Urothelium cell line (cell line): ENCODE results near the gene FHIT.

Experiments used
- DNase-seq: peaks from one replicate; pipeline ENCODE4 v3.0.0; 2011; ENCODE audit warnings: low spot score, mixed read lengths
- FAIRE-seq: peaks from 2 replicates; lab custom pipeline; 2011; peaks lifted over from hg19 to GRCh38; lab: Jason Lieb, UNC

FHIT gene

DNA sequence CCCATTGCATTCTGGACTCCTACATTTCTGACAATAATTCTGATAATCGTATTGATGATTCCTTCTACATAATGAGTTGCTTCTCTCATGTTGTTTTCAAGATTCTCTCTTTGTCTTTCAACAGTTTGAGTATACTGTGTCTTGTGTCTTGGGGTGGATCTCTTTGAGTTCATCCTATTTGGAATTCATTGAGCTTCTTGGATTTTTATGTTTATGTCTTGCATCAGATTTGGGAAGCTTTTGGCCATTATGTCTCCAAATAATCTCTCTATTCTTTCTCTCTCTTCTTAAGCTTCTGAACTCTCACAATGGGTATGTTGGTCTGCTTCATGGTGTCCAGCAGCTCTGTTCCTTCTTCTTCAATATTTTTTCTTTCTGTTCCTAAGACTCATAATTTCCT lies 592.2 kb downstream of the FHIT start:
- no peak for DNase-seq
- FAIRE-seq, result no peak

DNA sequence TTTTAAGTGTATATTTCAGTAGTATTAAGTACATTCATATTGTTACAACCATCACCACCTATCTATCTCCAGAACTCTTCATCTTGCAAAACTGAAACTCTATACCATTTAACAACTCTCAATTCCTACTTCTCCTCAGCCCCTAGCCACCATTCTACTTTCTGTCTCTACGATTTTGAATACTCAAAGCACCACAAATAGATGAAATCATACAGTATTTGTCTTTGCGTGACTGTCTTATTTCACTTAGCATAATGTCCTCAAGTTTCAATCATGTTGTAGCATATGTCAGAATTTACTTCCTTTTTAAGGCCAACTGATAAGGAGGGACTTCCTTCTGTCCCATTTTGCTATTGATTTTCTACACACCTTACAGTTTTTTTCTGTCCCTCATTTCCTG lies 593.3 kb downstream of the FHIT start:
- FAIRE-seq, result no peak

DNA sequence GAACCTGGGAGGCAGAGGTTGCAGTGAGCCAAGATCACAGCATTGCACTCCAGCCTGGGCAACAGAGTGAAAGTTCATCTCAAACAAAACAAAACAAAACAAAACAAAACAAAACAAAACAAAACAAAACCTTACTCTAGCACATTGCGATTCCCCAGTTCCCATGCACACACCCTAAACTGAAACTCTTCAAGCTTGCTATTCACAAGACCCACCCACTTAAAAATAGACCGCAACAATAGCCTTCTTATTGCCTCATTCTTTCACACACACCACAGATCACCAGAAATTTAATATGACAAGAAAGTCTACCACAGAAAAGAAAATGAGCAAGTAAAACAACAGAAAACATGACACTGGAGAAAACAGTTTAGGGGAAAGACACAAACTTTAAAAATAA lies 598.4 kb downstream of the FHIT start:
- FAIRE-seq, result no peak
- DNase-seq, result no peak

More for the DNA sequence above, 593.3 kb downstream of the FHIT start:
- DNase-seq, result no peak

DNA sequence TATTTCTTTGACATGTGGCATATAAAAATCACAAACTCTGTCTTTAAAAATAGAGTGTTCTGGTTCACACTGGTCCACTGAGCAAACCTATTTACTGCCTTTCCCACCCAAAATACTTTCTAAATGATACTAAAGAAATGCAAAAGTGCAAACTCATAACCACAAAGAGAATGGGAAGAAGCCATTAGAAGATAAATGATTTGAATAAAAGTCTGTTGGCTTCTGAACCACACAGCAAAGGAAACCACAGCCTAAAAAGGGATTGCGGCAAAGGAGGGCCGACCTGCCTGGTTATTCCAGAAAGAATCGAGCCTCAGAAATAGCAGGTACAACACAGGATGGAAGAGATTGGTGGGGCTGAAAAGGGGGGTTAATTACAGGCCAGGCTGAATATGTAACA lies 599.5 kb downstream of the FHIT start:
- no peak for DNase-seq

DNA sequence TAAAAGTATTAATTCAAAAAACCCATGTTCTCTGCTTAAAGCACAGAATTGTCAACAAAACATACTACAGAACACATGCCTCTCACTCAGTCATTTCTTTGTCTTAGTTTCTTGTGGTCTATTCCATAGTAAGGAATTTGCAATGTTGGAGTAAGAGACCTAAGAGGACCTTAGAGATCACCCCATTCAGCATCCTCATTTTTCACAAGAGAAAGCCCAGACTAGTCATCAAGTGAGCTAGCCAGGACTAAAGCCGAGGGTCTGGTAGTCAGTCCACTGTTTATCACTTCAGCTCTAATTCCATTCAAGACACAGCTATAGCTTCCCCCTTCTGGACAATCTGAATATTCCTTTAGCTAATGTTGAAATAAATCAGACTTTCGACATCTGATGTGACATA lies 601.1 kb downstream of the FHIT start:
- no peak for FAIRE-seq
- DNase-seq, result no peak

More for the DNA sequence above, 599.5 kb downstream of the FHIT start:
- no peak for FAIRE-seq

DNA sequence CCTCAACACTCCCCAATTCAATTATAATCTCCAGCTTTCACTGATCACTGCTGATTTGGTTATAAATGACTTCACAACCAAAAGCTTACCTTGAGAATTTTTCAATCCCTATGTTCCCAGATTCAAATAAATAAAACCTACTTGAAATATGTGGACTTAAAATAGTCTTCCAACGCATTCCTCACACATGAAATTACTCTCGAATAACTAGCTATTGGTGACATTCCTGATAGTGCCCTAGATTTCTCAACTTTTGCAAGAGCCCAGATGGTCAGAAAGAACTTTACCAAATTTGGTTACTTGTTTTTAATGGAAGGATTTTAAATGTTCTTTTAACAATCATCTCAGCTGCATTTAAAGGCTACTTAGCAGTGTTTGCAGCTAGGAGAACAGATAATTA lies 605.5 kb downstream of the FHIT start:
- FAIRE-seq (no peak), DNase-seq (no peak)

DNA sequence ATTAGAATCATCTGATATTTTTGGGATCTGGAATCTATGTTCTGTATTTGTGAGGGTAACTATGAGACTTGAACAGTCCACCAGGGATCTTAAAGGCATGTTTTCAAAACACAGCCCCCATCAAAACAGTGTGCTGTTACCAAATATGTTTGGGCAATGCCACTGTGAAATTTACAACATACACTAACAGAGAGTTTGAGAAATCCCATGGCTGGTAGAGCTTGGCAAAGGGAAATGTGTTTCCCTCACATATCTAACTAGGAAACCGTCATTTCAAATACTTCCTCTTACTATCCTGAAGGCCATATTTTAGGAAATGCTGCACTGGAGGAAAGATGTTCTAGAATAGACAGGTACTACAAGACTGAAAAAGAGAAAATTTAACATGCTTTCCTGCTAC lies 607.4 kb downstream of the FHIT start:
- no peak for DNase-seq
- no peak for FAIRE-seq

DNA sequence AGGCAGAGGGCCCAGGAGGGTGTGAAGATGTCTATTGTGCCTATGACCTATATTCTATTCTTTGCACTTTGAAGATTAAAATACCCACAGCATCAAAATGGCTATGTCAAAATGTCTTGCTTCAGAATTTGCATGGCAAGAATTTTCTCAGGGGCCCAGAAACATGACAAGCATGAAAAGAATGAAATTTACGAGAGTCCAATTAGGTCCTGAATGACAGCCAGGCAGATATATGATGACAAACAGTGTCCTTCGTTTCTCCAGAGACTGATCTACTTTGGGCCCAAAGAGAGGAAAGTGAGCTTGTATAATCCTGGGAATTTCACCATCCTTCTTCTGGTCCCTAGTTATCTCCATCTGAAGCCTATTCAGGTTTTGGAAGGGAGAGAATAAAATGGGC lies 609.9 kb downstream of the FHIT start:
- FAIRE-seq, result no peak
- DNase-seq, result no peak

DNA sequence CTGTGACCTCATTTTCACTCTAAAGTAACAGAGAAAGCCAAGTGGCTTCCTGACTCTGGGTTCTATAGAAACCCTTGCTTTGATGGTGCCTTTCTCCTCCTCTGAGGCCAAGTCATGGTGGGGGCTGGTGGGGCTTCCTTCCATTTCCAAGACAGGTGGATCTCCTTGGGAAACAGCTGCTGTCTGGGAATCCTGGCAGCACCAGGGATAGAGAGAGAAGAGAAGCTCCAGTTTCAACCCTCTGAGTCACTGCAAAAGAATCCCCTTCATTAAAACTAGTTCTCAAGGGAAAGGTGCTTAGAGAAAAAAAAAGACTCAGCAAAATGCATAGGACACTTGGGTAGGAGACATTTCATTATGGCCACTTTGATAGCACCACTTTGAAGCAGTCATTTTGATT lies 614.4 kb downstream of the FHIT start:
- DNase-seq (peak; percentile 68), FAIRE-seq (no peak)

DNA sequence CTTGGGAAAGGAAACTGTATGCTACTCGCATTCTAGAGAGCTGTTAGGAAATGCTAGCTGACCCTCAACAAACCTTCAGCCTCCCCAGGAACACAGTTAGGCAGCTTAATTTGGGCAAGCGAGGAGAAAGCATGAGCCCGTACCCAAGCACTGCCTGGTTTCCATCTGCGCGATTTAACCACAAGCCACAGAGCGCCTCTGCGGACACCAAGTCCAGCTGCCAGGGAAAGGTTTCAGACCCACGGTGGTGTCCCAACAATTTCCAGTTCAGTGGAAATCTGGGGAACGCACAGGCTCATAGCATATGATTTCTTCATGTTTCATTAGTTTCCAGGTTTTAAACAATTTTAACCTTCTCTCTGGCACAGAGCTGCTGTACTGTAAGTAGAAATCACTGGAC lies 617.6 kb downstream of the FHIT start:
- FAIRE-seq, result no peak
- no peak for DNase-seq

DNA sequence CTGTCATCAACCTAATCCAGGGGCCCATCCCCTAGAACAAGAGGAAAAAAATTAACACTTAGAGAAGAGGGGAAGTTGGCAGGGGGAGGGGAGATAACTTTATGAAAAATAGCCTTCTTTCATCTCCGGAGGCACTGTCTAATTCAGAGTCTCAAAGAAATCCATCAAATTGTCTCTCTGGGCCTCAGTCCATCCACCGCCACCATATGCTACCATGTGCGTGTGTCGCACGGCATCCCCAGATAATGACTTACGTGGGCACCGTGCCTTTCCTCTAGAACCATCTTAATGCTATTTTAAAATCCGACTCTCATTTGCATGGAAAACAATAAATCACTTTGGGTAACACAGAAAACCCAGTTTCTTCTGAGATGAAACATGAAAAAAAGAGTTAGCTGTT lies 619.7 kb downstream of the FHIT start:
- no peak for DNase-seq
- no peak for FAIRE-seq

DNA sequence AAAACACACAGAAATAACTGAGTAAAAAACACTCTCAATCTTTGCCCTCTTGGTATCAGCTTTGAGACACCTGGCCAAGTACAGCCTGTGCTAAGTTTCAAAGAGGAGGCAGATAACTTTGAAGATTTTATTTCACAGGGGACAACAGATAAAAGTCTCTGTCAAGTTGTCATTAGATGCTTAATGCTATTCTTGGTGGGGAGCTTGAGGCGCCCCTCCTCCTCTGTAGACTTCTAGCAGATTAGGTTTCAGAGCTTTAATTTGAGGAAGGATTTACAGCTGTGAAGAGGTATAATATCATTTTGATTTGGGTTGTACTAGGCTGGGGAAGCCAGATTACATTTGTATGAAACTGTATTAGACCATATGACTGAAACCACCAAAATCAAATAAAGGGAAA lies 620.3 kb downstream of the FHIT start:
- DNase-seq, result no peak
- no peak for FAIRE-seq

DNA sequence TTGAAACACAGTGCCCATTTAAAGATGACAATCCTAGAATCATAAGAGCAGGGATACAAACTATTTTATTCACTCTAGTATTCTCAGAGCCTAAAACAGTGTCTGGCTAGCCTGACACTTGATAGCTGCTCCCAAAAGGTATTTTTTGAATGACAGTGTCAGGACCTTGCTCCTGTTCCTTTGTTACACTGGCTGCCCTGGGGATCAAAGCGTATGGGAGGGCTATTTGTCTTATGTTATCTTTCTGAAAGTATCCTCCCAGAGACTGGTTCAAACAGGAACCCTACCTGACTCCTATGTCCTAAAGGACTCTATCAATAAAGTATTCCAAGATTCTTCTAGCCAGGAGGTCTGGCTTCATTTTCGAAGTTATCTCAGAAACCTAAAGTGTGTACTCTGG lies 621.4 kb downstream of the FHIT start:
- DNase-seq (no peak), FAIRE-seq (no peak)

DNA sequence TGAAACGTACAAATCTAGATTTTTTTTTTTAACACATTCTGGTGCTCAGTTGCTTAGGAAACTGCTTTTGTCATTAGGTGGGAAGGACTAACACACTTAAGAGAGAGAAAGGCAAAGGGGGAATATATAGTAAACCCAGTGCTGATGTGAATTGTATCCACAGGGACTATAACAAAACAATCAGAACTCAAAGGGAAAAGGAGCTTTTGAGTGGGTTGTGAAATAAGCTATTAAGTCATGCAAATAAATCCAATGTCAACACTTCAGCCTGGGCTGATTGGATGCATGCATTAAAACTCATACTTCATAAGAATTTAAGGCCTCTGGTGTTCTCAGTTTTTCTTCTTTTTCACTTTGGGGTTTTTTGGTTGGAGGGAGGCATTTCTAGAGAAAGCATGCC lies 628.9 kb downstream of the FHIT start:
- no peak for FAIRE-seq
- no peak for DNase-seq

DNA sequence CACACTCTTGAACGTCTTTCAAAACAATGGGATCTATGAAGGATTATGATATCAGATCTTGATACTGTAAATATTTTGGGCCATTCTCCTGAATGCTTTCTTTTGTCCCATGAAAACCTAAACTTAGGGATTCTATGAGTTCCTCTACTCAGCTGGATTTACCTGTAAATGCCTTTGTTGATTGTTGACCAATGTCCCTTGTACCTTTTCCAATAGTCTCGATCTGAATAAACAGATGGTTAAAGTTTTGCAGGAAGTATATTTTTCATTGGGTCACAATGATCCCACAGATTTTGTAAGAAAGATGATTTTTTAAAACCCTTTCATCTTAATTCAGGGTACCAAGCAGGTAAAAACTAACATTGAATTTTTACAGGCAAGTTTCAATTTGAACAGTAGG lies 634.1 kb downstream of the FHIT start:
- DNase-seq (no peak), FAIRE-seq (no peak)

DNA sequence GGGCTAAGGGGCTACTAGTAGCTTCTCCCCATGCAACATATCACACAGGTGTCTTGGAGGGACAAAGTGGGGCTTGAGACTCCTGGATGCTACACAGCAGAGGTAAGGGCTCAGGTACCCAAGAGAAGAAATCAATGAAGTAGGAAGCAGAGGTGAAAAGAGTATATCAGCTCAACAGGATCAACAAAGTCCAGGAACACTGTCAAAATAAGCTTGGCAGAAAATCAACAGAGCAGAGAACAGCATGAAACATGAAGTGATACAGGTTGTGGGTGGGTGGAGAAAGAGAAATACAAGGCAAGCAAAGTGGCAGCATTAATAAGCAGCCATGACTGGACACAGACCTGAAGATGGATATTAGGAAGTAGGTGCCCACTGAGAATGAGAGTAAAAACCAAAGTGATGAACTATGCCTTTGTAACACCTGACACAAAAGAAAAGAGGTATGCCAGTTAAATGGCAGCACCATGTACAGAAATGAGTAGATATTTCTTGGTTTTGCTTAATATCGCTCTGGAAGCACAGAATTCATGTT lies 637.4 kb downstream of the FHIT start:
- no peak for DNase-seq
- FAIRE-seq, result no peak

DNA sequence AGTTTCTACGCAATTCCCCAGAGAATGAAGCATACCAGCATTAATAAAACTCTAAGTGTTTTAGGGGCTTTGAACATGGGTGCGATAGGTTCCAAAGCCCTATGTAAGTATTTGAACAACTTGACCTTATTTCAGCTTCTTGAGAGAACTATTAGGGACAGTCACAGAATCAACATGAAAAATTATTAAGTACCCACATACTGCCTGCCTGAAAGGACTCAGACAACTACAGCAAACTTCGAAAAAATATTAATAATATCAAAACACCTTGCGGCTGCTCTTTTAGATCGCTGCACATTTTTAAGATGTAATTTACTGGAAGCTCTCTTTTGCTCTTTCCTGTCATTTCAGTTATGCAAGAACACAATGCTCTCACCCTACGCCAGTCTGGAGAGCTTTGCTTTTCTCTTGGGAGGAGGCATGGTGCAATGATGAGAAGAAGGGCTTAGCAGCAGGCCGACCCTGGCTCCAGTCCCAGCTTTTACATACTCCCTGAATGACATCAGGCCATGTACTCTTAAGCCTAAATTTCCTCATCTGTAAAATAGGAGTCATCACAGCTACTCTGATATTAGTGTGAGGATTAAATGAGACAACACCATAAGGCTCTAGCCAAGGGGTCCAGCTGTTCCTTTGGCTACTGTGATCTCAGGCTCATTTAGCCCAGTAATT lies 640.7 kb downstream of the FHIT start:
- FAIRE-seq (no peak), DNase-seq (peak; percentile 62)

DNA sequence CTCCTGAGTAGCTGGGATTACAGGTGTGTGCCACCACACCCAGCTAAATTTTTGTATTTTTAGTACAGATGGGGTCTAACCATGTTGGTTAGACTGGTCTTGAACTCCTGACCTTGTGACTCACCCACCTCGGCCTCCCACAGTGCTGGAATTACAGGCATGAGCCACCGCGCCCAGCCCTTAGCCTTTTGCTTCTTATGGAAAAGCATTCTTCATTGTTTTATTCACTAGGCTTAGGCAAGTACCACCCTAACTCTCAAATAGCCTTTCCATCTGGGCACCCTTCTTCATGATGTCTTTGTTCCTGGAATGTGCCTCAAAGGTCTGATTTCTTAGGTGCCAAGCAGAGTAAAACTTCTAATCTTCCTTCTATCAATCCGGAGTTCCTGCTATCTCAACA lies 641.8 kb downstream of the FHIT start:
- DNase-seq, result peak; percentile 6
- no peak for FAIRE-seq

DNA sequence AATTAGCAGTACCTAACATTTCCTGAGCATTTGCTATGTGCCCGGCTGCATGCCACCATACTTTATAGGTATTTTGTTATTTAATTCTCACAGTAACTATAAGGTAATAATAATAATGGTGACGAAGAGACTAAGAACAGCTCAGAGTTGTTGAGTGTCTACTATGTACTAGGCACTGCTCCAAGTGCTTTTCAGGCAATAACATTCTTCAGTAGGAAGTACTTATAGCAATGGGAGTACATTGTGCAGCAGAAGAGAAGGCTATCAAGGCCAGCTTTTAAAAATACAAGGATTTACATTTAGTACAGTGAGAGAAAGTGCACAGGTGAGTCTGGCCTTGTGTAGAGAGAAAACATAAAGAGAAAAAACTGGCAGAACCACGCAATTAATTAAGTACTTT lies 647.4 kb downstream of the FHIT start:
- no peak for FAIRE-seq
- no peak for DNase-seq

DNA sequence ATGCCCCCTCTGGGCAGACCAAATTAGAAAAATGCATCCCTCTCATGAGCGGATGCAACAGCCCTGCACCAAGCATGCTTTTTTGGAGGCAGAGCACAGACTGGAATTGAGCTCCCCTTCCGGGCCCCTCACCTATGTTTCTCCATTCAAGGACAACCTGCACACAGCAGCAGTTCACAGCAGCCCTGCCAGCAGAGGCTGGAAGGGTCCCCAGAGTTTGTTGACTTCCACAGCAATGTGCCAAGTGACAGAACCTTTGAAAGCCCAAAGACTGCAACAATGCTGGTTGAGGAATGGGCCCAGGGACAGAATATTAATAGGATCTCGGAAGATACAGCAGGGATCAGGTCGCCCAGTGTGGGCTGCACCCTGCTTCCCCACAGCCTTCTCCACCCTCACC lies 650.4 kb downstream of the FHIT start:
- FAIRE-seq (no peak), DNase-seq (no peak)

DNA sequence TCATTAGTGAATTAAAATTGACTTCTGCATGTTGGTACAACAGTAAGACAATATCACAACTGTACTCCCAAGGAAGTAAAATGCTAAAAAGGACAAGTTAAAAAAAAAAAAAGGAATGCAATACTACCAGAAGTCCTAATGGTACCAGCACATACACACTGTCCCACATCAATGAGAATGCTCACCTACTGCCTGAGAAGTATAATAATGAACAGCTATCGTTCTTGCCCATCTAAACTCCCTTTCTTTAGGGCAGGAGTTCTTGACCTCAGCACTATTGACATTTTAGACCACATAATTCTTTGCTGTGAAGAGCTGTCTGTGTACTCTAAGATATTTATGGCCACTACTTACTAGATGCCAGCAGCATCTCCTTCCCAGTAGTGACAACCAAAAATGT lies 651.7 kb downstream of the FHIT start:
- DNase-seq, result no peak
- no peak for FAIRE-seq

DNA sequence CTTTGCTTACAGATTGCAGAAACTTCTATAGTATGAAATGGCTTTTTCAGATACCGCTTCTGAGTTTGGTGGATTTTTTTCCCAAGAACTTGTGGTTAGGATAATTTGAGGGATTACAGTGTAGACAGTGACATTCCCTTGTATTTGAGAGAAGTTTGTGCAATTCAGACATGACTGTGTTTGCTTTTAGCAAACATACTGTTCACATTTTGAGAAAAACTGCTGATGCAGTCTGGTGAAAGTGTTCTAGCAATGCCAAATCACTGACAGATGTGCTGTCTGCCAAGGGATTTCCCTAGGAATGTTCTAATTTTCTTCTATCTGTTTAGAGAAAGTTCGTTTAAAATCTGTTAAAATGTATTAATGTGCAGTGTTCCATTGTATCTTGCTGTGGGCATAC lies 652.6 kb downstream of the FHIT start:
- FAIRE-seq, result no peak
- DNase-seq, result no peak

DNA sequence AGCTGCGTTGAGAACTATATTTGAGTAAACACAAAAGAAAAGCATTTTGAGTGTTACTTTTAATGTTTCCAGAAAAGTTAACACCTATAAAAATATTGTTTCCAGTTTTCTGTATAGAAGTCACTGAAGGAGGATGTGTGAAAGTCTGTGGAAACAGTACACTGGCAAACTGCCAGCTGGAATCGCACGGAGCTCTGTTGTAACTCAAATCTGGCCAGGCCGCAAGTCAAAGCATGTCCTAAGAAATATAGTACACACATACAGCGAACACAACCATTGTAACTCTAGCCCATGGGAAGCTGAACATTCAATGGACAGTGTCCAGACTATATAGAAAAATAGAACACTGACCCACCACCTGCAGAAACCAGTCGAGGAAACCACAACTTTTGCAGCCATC lies 657.2 kb downstream of the FHIT start:
- FAIRE-seq, result no peak
- DNase-seq, result peak; percentile 9
